Neural progenitor cell (in vitro differentiated cells): Measurements from ENCODE around the gene NPS. TPM values are rescaled to one million over a fixed set of nuclear protein-coding genes. Genes with fewer than 3 reads are reported as not detected.

Experiments
- DNase-seq: peaks from one replicate; pipeline ENCODE4 v3.0.0-alpha.2; 2016; ENCODE audit warnings: low spot score
- H2AFZ ChIP-seq: fragments of 200-600 bp; sonication (generic); replicated peaks from 2 replicates; pipeline ENCODE4 v1.6.1; 2016; ENCODE audit warnings: antibody characterized with exemption
- H3F3A ChIP-seq: fragments of 200-600 bp; sonication (generic); 2 replicates; pipeline ENCODE4 v1.6.1; 2016; ENCODE audit warnings: antibody characterized with exemption, low read depth
- H3K27ac ChIP-seq: fragments of 200-600 bp; sonication (generic); 2 replicates; pipeline ENCODE4 v1.5.1; 2016; ENCODE audit warnings: mild to moderate bottlenecking
- H3K27me3 ChIP-seq: fragments of 200-600 bp; sonication (generic); 2 replicates; pipeline ENCODE4 v1.6.1; 2016; ENCODE audit warnings: mild to moderate bottlenecking, moderate library complexity
- H3K36me3 ChIP-seq: fragments of 200-600 bp; sonication (generic); 2 replicates; pipeline ENCODE4 v1.5.1; 2016
- H3K4me1 ChIP-seq: fragments of 200-600 bp; sonication (generic); 2 replicates; pipeline ENCODE4 v1.6.1; 2016; ENCODE audit warnings: mixed run types
- H3K4me2 ChIP-seq: fragments of 200-600 bp; sonication (generic); 2 replicates; pipeline ENCODE4 v1.6.1; 2016
- H3K4me3 ChIP-seq: fragments of 200-600 bp; sonication (generic); 2 replicates; pipeline ENCODE4 v1.5.1; 2016
- H3K79me2 ChIP-seq: fragments of 200-600 bp; sonication (generic); 2 replicates; pipeline ENCODE4 v1.6.1; 2016; ENCODE audit warnings: low read depth
- H3K9ac ChIP-seq: fragments of 200-600 bp; sonication (generic); 2 replicates; pipeline ENCODE4 v1.6.1; 2016
- H3K9me3 ChIP-seq: fragments of 200-600 bp; sonication (generic); 2 replicates; pipeline ENCODE4 v1.5.1; 2016; ENCODE audit warnings: low read depth
- H4K20me1 ChIP-seq: fragments of 200-600 bp; sonication (generic); 2 replicates; pipeline ENCODE4 v1.6.1; 2016; ENCODE audit warnings: low read depth
- H3K27ac Mint-ChIP-seq: 3 replicates; pipeline ENCODE4 v1.8.0; 2021; ENCODE audit warnings: mixed read lengths
- H3K27me3 Mint-ChIP-seq: 2 replicates; pipeline ENCODE4 v1.8.0; 2022; ENCODE audit warnings: low read depth, mild to moderate bottlenecking, inconsistent platforms, moderate library complexity, mixed read lengths; ENCODE audit not compliant: insufficient read depth
- H3K36me3 Mint-ChIP-seq: 3 replicates; pipeline ENCODE4 v1.8.0; 2021; ENCODE audit warnings: mixed read lengths
- H3K4me1 Mint-ChIP-seq: 3 replicates; pipeline ENCODE4 v1.8.0; 2021; ENCODE audit warnings: mixed read lengths
- H3K4me3 Mint-ChIP-seq: 3 replicates; pipeline ENCODE4 v1.8.0; 2021; ENCODE audit warnings: mild to moderate bottlenecking, moderate library complexity, mixed read lengths
- H3K9me3 Mint-ChIP-seq: 3 replicates; pipeline ENCODE4 v1.8.0; 2020; ENCODE audit warnings: mixed read lengths
- CTCF ChIP-seq: fragments of 200-600 bp; sonication (generic); IDR thresholded peaks from 2 replicates; pipeline ENCODE4 v1.5.1; 2017; ENCODE audit warnings: antibody characterized with exemption, mild to moderate bottlenecking
- EZH2 ChIP-seq: fragments of 200-600 bp; sonication (generic); IDR thresholded peaks from 2 replicates; pipeline ENCODE4 v1.6.1; 2017; ENCODE audit warnings: antibody characterized with exemption, mild to moderate bottlenecking, moderate library complexity
- EZH2phosphoT487 ChIP-seq: fragments of 200-600 bp; sonication (generic); IDR thresholded peaks from 2 replicates; pipeline ENCODE4 v1.6.1; 2017; ENCODE audit warnings: antibody characterized with exemption
- total RNA-seq: library from RNA; depleted of rRNA; stranded (reverse); fragments of >200 nt; gene quantifications from 2 replicates; pipeline ENCODE4 v1.2.3, GENCODE V29; 2015; ENCODE audit warnings: low replicate concordance

NPS gene
- total RNA-seq, 1 donor from 2014 or later = not detected

- TF ChIP-seq EZH2phosphoT487 = no peak
- TF ChIP-seq EZH2 = no peak
- no peak for TF ChIP-seq CTCF
- H3K79me2 ChIP-seq = no peaks in the 10 kb centered on the region
- H3K27me3 Mint-ChIP-seq = peaks cover 10% of the 10 kb centered on the region
- H3F3A ChIP-seq = no peaks in the 10 kb centered on the region
- no peaks in the 10 kb centered on the region for H3K9me3 ChIP-seq
- no peaks in the 10 kb centered on the region for H3K4me1 Mint-ChIP-seq
- no peaks in the 10 kb centered on the region for H3K27me3 ChIP-seq
- no peaks in the 10 kb centered on the region for H3K4me1 ChIP-seq
- no peak overlapping the region for H3K4me3 Mint-ChIP-seq
- no peak overlapping the region for H3K9ac ChIP-seq
- peaks cover 9% of the 10 kb centered on the region for H3K9me3 Mint-ChIP-seq
- no peaks in the 10 kb centered on the region for H4K20me1 ChIP-seq
- H3K27ac Mint-ChIP-seq = no peak overlapping the region
- no peaks in the 10 kb centered on the region for H3K36me3 Mint-ChIP-seq
- no peaks in the 10 kb centered on the region for H3K36me3 ChIP-seq
- no peak overlapping the region for H2AFZ ChIP-seq
- no peak overlapping the region for H3K4me2 ChIP-seq
- no peak overlapping the region for H3K27ac ChIP-seq
- no peak for DNase-seq
- no peak overlapping the region for H3K4me3 ChIP-seq
Observed at GRCh38 chr10:127534496-127534895, 14.6 kb upstream of the NPS start.

GRCh38 chr10:127535802-127536515 is 13.2 kb upstream of the NPS start:
- no peaks in the 10 kb centered on the region for H3K27me3 ChIP-seq
- H3K4me1 ChIP-seq = no peaks in the 10 kb centered on the region
- H3K4me3 ChIP-seq = no peak overlapping the region
- no peaks in the 10 kb centered on the region for H3K79me2 ChIP-seq
- no peaks in the 10 kb centered on the region for H3K9me3 ChIP-seq
- peaks cover 10% of the 10 kb centered on the region for H3K27me3 Mint-ChIP-seq
- no peak overlapping the region for H3K27ac ChIP-seq
- no peak overlapping the region for H3K4me2 ChIP-seq
- H4K20me1 ChIP-seq = no peaks in the 10 kb centered on the region
- no peaks in the 10 kb centered on the region for H3K36me3 ChIP-seq
- H3K4me3 Mint-ChIP-seq = no peak overlapping the region
- H3K9ac ChIP-seq = no peak overlapping the region
- TF ChIP-seq EZH2 (no peak), EZH2phosphoT487 (no peak), CTCF (no peak)
- H3K27ac Mint-ChIP-seq = no peak overlapping the region
- no peak for DNase-seq
- no peaks in the 10 kb centered on the region for H3K36me3 Mint-ChIP-seq
- H3F3A ChIP-seq = no peaks in the 10 kb centered on the region
- no peaks in the 10 kb centered on the region for H3K4me1 Mint-ChIP-seq
- no peak overlapping the region for H2AFZ ChIP-seq
- peaks cover 9% of the 10 kb centered on the region for H3K9me3 Mint-ChIP-seq

- H3K4me3 Mint-ChIP-seq = no peak overlapping the region
- Histone ChIP-seq H3K4me1 (no peaks in the 10 kb centered on the region), H3K27me3 (no peaks in the 10 kb centered on the region), H2AFZ (no peak overlapping the region), H3K27ac (no peak overlapping the region), H3K36me3 (no peaks in the 10 kb centered on the region), H3K9me3 (no peaks in the 10 kb centered on the region), H3K9ac (no peak overlapping the region), H3F3A (no peaks in the 10 kb centered on the region), H4K20me1 (no peaks in the 10 kb centered on the region), H3K79me2 (no peaks in the 10 kb centered on the region), H3K4me3 (no peak overlapping the region), H3K4me2 (no peak overlapping the region)
- DNase-seq = no peak
- H3K27me3 Mint-ChIP-seq = peaks cover 6% of the 10 kb centered on the region
- H3K27ac Mint-ChIP-seq = no peak overlapping the region
- H3K36me3 Mint-ChIP-seq = no peaks in the 10 kb centered on the region
- TF ChIP-seq EZH2 = no peak
- peaks cover 9% of the 10 kb centered on the region for H3K9me3 Mint-ChIP-seq
- no peaks in the 10 kb centered on the region for H3K4me1 Mint-ChIP-seq
Observed at GRCh38 chr10:127536972-127537760, 11.9 kb upstream of the NPS start.

GRCh38 chr10:127537924-127538323 is 11.2 kb upstream of the NPS start:
- Mint-ChIP-seq H3K9me3 (peaks cover 9% of the 10 kb centered on the region), H3K27ac (no peak overlapping the region), H3K4me3 (no peak overlapping the region), H3K27me3 (peaks cover 4% of the 10 kb centered on the region), H3K4me1 (no peaks in the 10 kb centered on the region), H3K36me3 (no peaks in the 10 kb centered on the region)
- H3K27me3 ChIP-seq = no peaks in the 10 kb centered on the region
- H3K27ac ChIP-seq = no peak overlapping the region
- H4K20me1 ChIP-seq = no peaks in the 10 kb centered on the region
- TF ChIP-seq EZH2phosphoT487 (no peak), CTCF (no peak), EZH2 (no peak)
- H3K9me3 ChIP-seq = no peaks in the 10 kb centered on the region
- no peak overlapping the region for H2AFZ ChIP-seq
- H3F3A ChIP-seq = no peaks in the 10 kb centered on the region
- H3K4me3 ChIP-seq = no peak overlapping the region
- DNase-seq = no peak
- H3K4me2 ChIP-seq = no peak overlapping the region
- no peaks in the 10 kb centered on the region for H3K4me1 ChIP-seq
- no peaks in the 10 kb centered on the region for H3K36me3 ChIP-seq
- no peaks in the 10 kb centered on the region for H3K79me2 ChIP-seq
- no peak overlapping the region for H3K9ac ChIP-seq
